Measurements from ENCODE around the gene OR5I1.
A peak's percentile ranks its signal among the peaks of the same experiment; 100 is the strongest.

DNA sequence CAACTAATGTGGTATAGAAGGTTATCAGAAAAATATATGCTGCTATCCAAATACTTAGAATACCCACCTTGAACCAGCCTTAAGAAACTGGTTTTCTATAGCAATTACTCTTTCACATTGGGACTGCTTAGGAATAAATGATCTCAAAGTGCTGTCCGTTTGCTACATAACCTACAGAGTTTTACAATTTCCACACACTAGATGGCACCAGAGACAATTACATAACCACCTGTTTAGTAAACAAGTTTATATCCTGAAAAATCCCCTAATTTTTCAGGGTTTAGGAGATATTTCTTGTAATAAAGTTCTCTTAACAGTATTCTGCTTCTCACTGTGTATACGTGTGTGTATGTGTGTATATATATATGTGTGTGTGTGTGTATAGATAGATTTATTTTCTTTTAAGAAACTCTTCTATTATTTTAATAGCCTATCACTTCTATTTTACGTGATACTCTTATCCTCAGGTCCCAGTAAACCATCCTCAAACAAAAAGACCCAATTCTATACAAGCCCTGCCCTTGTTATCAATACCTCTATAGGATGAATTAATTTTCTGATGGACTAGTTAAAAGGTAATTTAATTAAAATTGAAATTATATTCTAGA, 6.7 kb upstream of the OR5I1 start:
- TF ChIP-seq, protein P1, sequence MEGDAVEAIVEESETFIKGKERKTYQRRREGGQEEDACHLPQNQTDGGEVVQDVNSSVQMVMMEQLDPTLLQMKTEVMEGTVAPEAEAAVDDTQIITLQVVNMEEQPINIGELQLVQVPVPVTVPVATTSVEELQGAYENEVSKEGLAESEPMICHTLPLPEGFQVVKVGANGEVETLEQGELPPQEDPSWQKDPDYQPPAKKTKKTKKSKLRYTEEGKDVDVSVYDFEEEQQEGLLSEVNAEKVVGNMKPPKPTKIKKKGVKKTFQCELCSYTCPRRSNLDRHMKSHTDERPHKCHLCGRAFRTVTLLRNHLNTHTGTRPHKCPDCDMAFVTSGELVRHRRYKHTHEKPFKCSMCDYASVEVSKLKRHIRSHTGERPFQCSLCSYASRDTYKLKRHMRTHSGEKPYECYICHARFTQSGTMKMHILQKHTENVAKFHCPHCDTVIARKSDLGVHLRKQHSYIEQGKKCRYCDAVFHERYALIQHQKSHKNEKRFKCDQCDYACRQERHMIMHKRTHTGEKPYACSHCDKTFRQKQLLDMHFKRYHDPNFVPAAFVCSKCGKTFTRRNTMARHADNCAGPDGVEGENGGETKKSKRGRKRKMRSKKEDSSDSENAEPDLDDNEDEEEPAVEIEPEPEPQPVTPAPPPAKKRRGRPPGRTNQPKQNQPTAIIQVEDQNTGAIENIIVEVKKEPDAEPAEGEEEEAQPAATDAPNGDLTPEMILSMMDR (IDR thresholded peaks at IDR 0.05; ENCODE audit: control extremely low read depth in 1 of 3, insufficient read depth in 1 of 3, low read depth in 1 of 3, low read length in 3 of 3): peak in 2 of 3 experiments; percentile 40 to 44; a peak in 2 of 4 replicates
- no peak for TF ChIP-seq JUN (IDR thresholded peaks at IDR 0.05; ENCODE audit: low read depth, low read length)
- TF ChIP-seq GTF2F1 (IDR thresholded peaks at IDR 0.05; ENCODE audit: borderline replicate concordance, low read depth, low read length): no peak
- no peak for TF ChIP-seq RBBP5 (IDR thresholded peaks at IDR 0.05; ENCODE audit: borderline replicate concordance, low read depth, low read length)
- no peak for TF ChIP-seq USF2 (IDR thresholded peaks at IDR 0.05; ENCODE audit: low read length)
- TF ChIP-seq POLR2AphosphoS5 (IDR thresholded peaks at IDR 0.05; ENCODE audit: low read depth, low read length): no peak
- no peak for TF ChIP-seq EZH2 (IDR thresholded peaks at IDR 0.05; ENCODE audit: low read depth, low read length, severe bottlenecking)
- no peak for TF ChIP-seq RNF2 (IDR thresholded peaks at IDR 0.05; ENCODE audit: borderline replicate concordance, low read depth, low read length, missing control alignments, poor library complexity, severe bottlenecking)
- TF ChIP-seq SAP30 (IDR thresholded peaks at IDR 0.05; ENCODE audit: insufficient read depth, insufficient replicate concordance, low read length): no peak
- TF ChIP-seq RFX5 (IDR thresholded peaks at IDR 0.05; ENCODE audit: borderline replicate concordance, low read depth, low read length): no peak
- no peak for TF ChIP-seq RXRA (IDR thresholded peaks at IDR 0.05; ENCODE audit: insufficient read depth, low read depth, low read length)
- no peak for TF ChIP-seq HDAC6 (IDR thresholded peaks at IDR 0.05; ENCODE audit: low read depth, low read length)
- no peak for TF ChIP-seq POLR2A (IDR thresholded peaks at IDR 0.05; ENCODE audit: control extremely low read depth in 1 of 2, low read depth in 2 of 2, low read length in 2 of 2)
- no peak for TF ChIP-seq BRCA1 (IDR thresholded peaks at IDR 0.05; ENCODE audit: low read depth, low read length)

Data from H1 (cell line).